Trophoblast cell (in vitro differentiated cells and primary cell): ENCODE data around the gene RPLP1.

Source experiments
- DNase-seq, 2 donors: peaks; one replicate each; pipeline ENCODE4 v3.0.0-alpha.2; 2016
- H2AFZ ChIP-seq: 2 replicates; pipeline ENCODE4 v1.6.1; 2013; ENCODE audit warnings: low read length, moderate library complexity, mild to moderate bottlenecking; ENCODE audit not compliant: insufficient read depth, poor library complexity
- H2AK5ac ChIP-seq: 2 replicates; pipeline ENCODE4 v1.6.1; 2013; ENCODE audit warnings: mild to moderate bottlenecking, low read length
- H2BK120ac ChIP-seq: 2 replicates; pipeline ENCODE4 v1.6.1; 2013; ENCODE audit warnings: low read length, mild to moderate bottlenecking, moderate library complexity; ENCODE audit not compliant: insufficient read depth, poor library complexity
- H2BK12ac ChIP-seq: 2 replicates; pipeline ENCODE4 v1.6.1; 2013; ENCODE audit warnings: mild to moderate bottlenecking, low read length, moderate library complexity
- H2BK5ac ChIP-seq: 2 replicates; pipeline ENCODE4 v1.6.1; 2013; ENCODE audit warnings: low read length, low read depth, moderate library complexity, mild to moderate bottlenecking; ENCODE audit not compliant: poor library complexity
- H3K14ac ChIP-seq: 2 replicates; pipeline ENCODE4 v1.6.1; 2013; ENCODE audit warnings: mild to moderate bottlenecking, low read length
- H3K18ac ChIP-seq: 2 replicates; pipeline ENCODE4 v1.6.1; 2013; ENCODE audit warnings: mild to moderate bottlenecking, low read length
- H3K23ac ChIP-seq: 2 replicates; pipeline ENCODE4 v1.6.1; 2013; ENCODE audit warnings: low read length
- H3K27ac ChIP-seq: 2 replicates; pipeline ENCODE4 v1.5.1; 2013; ENCODE audit warnings: low read depth, mild to moderate bottlenecking, inconsistent platforms, low read length, moderate library complexity
- H3K27me3 ChIP-seq: 2 replicates; pipeline ENCODE4 v1.6.1; 2013; ENCODE audit warnings: inconsistent platforms, mild to moderate bottlenecking, low read length, moderate library complexity; ENCODE audit not compliant: insufficient read depth
- H3K36me3 ChIP-seq, 2 experiments: 1 replicate in 1 of 2; 2 replicates in 1 of 2; pipeline ENCODE4 v1.6.1; 2013; ENCODE audit warnings: low read length in 2 of 2, mild to moderate bottlenecking in 2 of 2, moderate library complexity in 1 of 2; ENCODE audit not compliant: insufficient read depth in 2 of 2, control insufficient read depth in 1 of 2
- H3K4ac ChIP-seq: 2 replicates; pipeline ENCODE4 v1.6.1; 2013; ENCODE audit warnings: low read depth, mild to moderate bottlenecking, low read length, moderate library complexity
- H3K4me1 ChIP-seq, 2 experiments: 1 replicate in 1 of 2; 2 replicates in 1 of 2; pipeline ENCODE4 v1.6.1; 2013; ENCODE audit warnings: low read length in 2 of 2, mild to moderate bottlenecking in 2 of 2, moderate library complexity in 1 of 2; ENCODE audit not compliant: insufficient read depth in 2 of 2, control insufficient read depth in 1 of 2
- H3K4me2 ChIP-seq: 2 replicates; pipeline ENCODE4 v1.6.1; 2013; ENCODE audit warnings: inconsistent platforms, mild to moderate bottlenecking, low read length, moderate library complexity
- H3K4me3 ChIP-seq: 2 replicates; pipeline ENCODE4 v1.5.1; 2013; ENCODE audit warnings: mild to moderate bottlenecking, low read depth, low read length, inconsistent platforms
- H3K79me1 ChIP-seq: one replicate; pipeline ENCODE4 v1.6.1; 2013; ENCODE audit warnings: low read length
- H3K79me2 ChIP-seq: 2 replicates; pipeline ENCODE4 v1.6.1; 2013; ENCODE audit warnings: low read length, mild to moderate bottlenecking; ENCODE audit not compliant: control insufficient read depth, insufficient read depth, poor library complexity
- H3K9ac ChIP-seq: 2 replicates; pipeline ENCODE4 v1.6.1; 2013; ENCODE audit warnings: mild to moderate bottlenecking, low read length
- H3K9me3 ChIP-seq: 2 replicates; pipeline ENCODE4 v1.6.1; 2013; ENCODE audit warnings: low read depth, mild to moderate bottlenecking, control low read depth, inconsistent platforms, low read length; ENCODE audit not compliant: insufficient read depth
- H4K12ac ChIP-seq: 2 replicates; pipeline ENCODE4 v1.6.1; 2013; ENCODE audit warnings: low read depth, mild to moderate bottlenecking, low read length, moderate library complexity
- H4K8ac ChIP-seq: 2 replicates; pipeline ENCODE4 v1.6.1; 2013; ENCODE audit warnings: low read depth, mild to moderate bottlenecking, low read length, moderate library complexity
- H4K91ac ChIP-seq: one replicate; pipeline ENCODE4 v1.6.1; 2013; ENCODE audit warnings: low read depth, mild to moderate bottlenecking, low read length, moderate library complexity
- WGBS: extraction: QIAGEN DNeasy Blood & Tissue Kit; methylation state at CpG from one replicate; pipeline ENCODE4 v1.1.7; 2013; ENCODE audit warnings: missing lambda C conversion rate; ENCODE audit not compliant: insufficient read length, insufficient coverage; ENCODE audit errors: extremely low coverage; 5-methylcytosine and 5-hydroxymethylcytosine counted together

The RPLP1 gene

DNA sequence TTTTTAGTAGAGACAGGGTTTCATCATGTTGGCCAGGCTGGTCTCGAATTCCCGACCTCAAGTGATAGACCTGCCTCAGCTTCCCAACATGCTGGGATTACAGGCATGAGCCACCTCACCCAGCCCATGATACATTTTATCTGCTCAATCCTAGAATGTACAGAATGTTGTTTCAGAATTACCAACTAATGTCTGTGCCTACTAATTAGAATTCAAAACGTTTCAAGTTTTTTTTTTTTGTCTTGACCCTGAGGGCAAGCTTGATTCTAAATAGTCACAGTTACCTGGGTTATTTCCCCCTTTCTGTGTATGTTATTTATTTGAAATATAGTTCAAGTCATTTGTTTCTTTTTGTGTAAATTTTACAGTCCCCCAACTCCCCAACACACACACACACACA is 43.8 kb upstream of the RPLP1 start:
- no peak overlapping the region for H3K9ac ChIP-seq
- no peak overlapping the region for H2BK120ac ChIP-seq
- no peak overlapping the region for H3K18ac ChIP-seq
- no peak overlapping the region for H3K27ac ChIP-seq
- no peak overlapping the region for H4K91ac ChIP-seq
- no peak overlapping the region for H3K4me3 ChIP-seq
- peak; percentile 62 to 94 for DNase-seq
- no peak overlapping the region for H3K4ac ChIP-seq
- no peaks in the 10 kb centered on the region for H3K79me2 ChIP-seq
- H3K79me1 ChIP-seq, result peaks cover 2% of the 10 kb centered on the region
- no peak overlapping the region for H3K14ac ChIP-seq
- H4K8ac ChIP-seq, result no peak overlapping the region
- H3K4me2 ChIP-seq, result no peak overlapping the region
- peaks cover 8 to 10% of the 10 kb centered on the region in 2 experiments for H3K4me1 ChIP-seq
- H2AFZ ChIP-seq, result no peak overlapping the region
- WGBS, result no CpG with 5 or more reads among the region's 3 CpGs
- H3K9me3 ChIP-seq, result no peaks in the 10 kb centered on the region
- no peak overlapping the region for H2BK5ac ChIP-seq
- H4K12ac ChIP-seq, result no peak overlapping the region
- H3K36me3 ChIP-seq, result no peaks in the 10 kb centered on the region
- H3K27me3 ChIP-seq, result no peaks in the 10 kb centered on the region
- no peak overlapping the region for H2BK12ac ChIP-seq
- H2AK5ac ChIP-seq, result no peak overlapping the region
- H3K23ac ChIP-seq, result no peak overlapping the region

DNA sequence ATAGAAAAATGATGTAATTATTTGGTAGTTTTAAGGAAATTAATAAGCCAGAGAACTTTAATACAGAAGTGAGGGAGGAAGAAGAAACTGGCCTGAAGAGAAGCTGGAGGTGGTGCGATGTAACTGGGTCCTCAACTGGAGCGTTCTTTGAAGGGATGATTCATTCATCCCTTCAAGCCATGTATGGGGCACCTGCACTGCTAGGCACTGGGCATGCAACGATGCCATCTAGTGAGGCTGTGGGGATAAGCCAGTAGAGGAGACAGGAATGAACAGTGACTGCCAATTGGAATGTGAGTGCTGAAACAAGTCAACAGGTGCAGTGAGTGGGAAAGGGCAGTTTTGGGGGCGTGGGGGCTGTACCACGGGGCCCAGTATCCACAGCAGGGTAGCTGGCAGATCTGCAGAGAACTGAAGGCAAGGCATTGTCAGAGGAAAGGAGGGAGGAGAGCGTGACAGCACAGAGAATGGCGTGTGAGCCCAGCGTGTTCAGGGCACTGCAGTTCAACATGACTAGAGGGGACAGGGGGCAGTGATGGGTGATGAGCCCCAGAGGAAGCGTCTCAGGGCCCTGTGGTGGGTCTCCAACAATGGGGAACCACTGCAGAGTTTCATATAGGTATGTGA is 42.3 kb upstream of the RPLP1 start:
- Histone ChIP-seq H3K4ac (no peak overlapping the region), H4K91ac (no peak overlapping the region), H3K79me2 (peaks cover 6% of the 10 kb centered on the region), H2AFZ (no peak overlapping the region), H3K14ac (no peak overlapping the region), H3K4me1 (peaks cover 8 to 10% of the 10 kb centered on the region in 2 experiments), H2BK12ac (no peak overlapping the region), H3K18ac (no peak overlapping the region), H2BK120ac (no peak overlapping the region), H4K12ac (no peak overlapping the region), H3K9ac (no peak overlapping the region), H2BK5ac (no peak overlapping the region), H3K79me1 (peaks cover 8% of the 10 kb centered on the region), H3K36me3 (no peaks in the 10 kb centered on the region), H3K27ac (no peak overlapping the region), H3K9me3 (no peaks in the 10 kb centered on the region), H3K23ac (no peak overlapping the region), H2AK5ac (no peak overlapping the region), H4K8ac (no peak overlapping the region), H3K27me3 (no peaks in the 10 kb centered on the region), H3K4me2 (no peak overlapping the region), H3K4me3 (no peak overlapping the region)
- peak in 1 of 2 donors; percentile 42 for DNase-seq
- no CpG with 5 or more reads among the region's 9 CpGs for WGBS

DNA sequence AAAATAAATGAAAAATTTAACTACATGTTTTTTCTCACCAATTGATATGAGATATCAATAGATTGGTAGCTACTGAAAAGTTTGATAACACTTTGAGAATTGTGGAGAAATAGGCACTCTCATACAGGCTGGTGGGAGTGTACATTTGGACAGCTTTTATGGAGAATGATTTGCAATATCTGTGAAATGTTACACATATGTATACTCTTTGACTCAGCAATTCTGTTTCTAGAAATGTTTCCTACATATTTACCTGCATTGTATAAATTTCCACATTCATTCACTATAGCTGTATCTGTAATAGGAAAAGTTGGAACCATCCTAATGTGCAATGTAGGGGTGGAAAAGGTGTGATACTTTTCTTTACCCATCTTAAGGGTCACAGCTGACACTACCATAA is 40.3 kb upstream of the RPLP1 start:
- H4K8ac ChIP-seq, result no peak overlapping the region
- H2BK12ac ChIP-seq, result no peak overlapping the region
- no peak overlapping the region for H3K4me3 ChIP-seq
- H2AFZ ChIP-seq, result no peak overlapping the region
- H3K23ac ChIP-seq, result no peak overlapping the region
- peaks cover 8% of the 10 kb centered on the region for H3K79me2 ChIP-seq
- no peak overlapping the region for H3K18ac ChIP-seq
- peak in 1 of 2 donors; percentile 58 for DNase-seq
- no peak overlapping the region for H4K12ac ChIP-seq
- H3K27ac ChIP-seq, result peak overlapping the region; percentile 49
- H3K9ac ChIP-seq, result no peak overlapping the region
- no peaks in the 10 kb centered on the region for H3K27me3 ChIP-seq
- peak overlapping the region; percentile 43 for H3K4me2 ChIP-seq
- H3K4ac ChIP-seq, result no peak overlapping the region
- no peak overlapping the region for H2BK5ac ChIP-seq
- peaks cover 8% of the 10 kb centered on the region for H3K79me1 ChIP-seq
- H4K91ac ChIP-seq, result no peak overlapping the region
- H3K36me3 ChIP-seq, result peaks cover 0 to under 1% of the 10 kb centered on the region in 2 experiments
- no peaks in the 10 kb centered on the region for H3K9me3 ChIP-seq
- H2AK5ac ChIP-seq, result no peak overlapping the region
- peaks cover 8 to 10% of the 10 kb centered on the region in 2 experiments for H3K4me1 ChIP-seq
- H2BK120ac ChIP-seq, result no peak overlapping the region
- H3K14ac ChIP-seq, result no peak overlapping the region

DNA sequence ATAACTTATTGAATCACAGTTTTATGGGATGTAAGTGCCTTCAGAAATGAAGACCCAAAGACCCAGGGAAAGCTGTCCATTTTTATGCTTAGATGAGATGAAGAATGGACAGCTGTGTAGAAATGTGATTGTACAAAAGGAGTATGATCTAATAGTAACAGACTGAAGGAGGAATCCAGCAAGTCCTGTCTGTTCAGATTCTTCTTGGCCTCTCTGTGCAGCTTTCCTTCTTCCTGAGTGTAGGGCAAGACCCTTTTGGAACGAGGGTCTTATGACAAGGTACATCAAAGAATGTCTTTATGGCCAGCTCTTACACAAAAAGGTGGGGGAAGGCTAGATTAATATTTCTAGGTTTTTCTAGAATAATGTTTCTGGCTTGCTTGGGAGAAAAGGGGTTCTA is 39.9 kb upstream of the RPLP1 start:
- no CpG with 5 or more reads among the region's 1 CpG for WGBS
- Histone ChIP-seq H3K79me1 (peaks cover 8% of the 10 kb centered on the region), H3K18ac (no peak overlapping the region), H3K23ac (no peak overlapping the region), H4K91ac (peak overlapping the region; percentile 37), H3K14ac (peak overlapping the region; percentile 20), H4K8ac (no peak overlapping the region), H3K36me3 (peaks cover 0 to 2% of the 10 kb centered on the region in 2 experiments), H3K9me3 (no peaks in the 10 kb centered on the region), H3K4ac (no peak overlapping the region), H3K4me2 (peak overlapping the region; percentile 43), H3K4me1 (peaks cover 8 to 10% of the 10 kb centered on the region in 2 experiments), H2AFZ (no peak overlapping the region), H4K12ac (no peak overlapping the region), H3K79me2 (peaks cover 8% of the 10 kb centered on the region), H2BK120ac (peak overlapping the region; percentile 2), H3K9ac (no peak overlapping the region), H3K27me3 (no peaks in the 10 kb centered on the region), H2AK5ac (no peak overlapping the region), H2BK5ac (peak overlapping the region; percentile 79), H2BK12ac (no peak overlapping the region), H3K4me3 (no peak overlapping the region), H3K27ac (peak overlapping the region; percentile 74)
- peak; percentile 69 to 87 for DNase-seq
